RWPE2 (cell line): ENCODE results near the gene F2.

Experiments
- ATAC-seq: fragments of 200-7000 bp; cut with Tn5 transposase; 3 replicates; pipeline ENCODE4 v1.9.1; 2021; ENCODE audit warnings: low read depth
- DNase-seq: peaks from one replicate; pipeline ENCODE4 v3.0.0-alpha.2; 2020; ENCODE audit warnings: low spot score
- H3K27ac ChIP-seq: fragments of 450-650 bp; 2 replicates; pipeline ENCODE4 v1.5.1; 2017; ENCODE audit warnings: mild to moderate bottlenecking; ENCODE audit not compliant: poor library complexity, severe bottlenecking
- H3K27me3 ChIP-seq: fragments of 250-450 bp; sonication (Bioruptor Pico); 2 replicates; pipeline ENCODE4 v1.5.1; 2021; ENCODE audit warnings: mild to moderate bottlenecking, moderate library complexity; ENCODE audit not compliant: insufficient read depth, poor library complexity, severe bottlenecking
- H3K36me3 ChIP-seq: fragments of 250-450 bp; sonication (Bioruptor Pico); 2 replicates; pipeline ENCODE4 v1.5.1; 2020; ENCODE audit warnings: low read depth, mild to moderate bottlenecking, moderate library complexity
- H3K4me1 ChIP-seq: fragments of 250-450 bp; sonication (Bioruptor Pico); 2 replicates; pipeline ENCODE4 v1.5.1; 2021; ENCODE audit warnings: mild to moderate bottlenecking, moderate library complexity; ENCODE audit not compliant: insufficient read depth, poor library complexity, severe bottlenecking
- H3K4me3 ChIP-seq: fragments of 250-450 bp; sonication (Bioruptor Pico); 2 replicates; pipeline ENCODE4 v1.5.1; 2021; ENCODE audit warnings: mild to moderate bottlenecking, moderate library complexity; ENCODE audit not compliant: severe bottlenecking
- H3K9me3 ChIP-seq: fragments of 250-450 bp; sonication (Bioruptor Pico); 2 replicates; pipeline ENCODE4 v1.5.1; 2021; ENCODE audit warnings: mild to moderate bottlenecking, moderate library complexity; ENCODE audit not compliant: severe bottlenecking
- TF ChIP-seq, protein P1 (sequence below): fragments of 450-650 bp; IDR thresholded peaks from one replicate; pipeline ENCODE4 v1.5.1; 2017; ENCODE audit warnings: mild to moderate bottlenecking, moderate library complexity; ENCODE audit not compliant: poor library complexity, severe bottlenecking

Gene F2

GRCh38 chr11:46721286-46721685 is 2.3 kb downstream of the F2 start:
- Histone ChIP-seq H3K4me1 (peaks cover 7% of the 10 kb centered on the region), H3K27me3 (no peaks in the 10 kb centered on the region), H3K36me3 (no peaks in the 10 kb centered on the region), H3K27ac (no peak overlapping the region), H3K9me3 (no peaks in the 10 kb centered on the region), H3K4me3 (no peak overlapping the region)
- no peak for DNase-seq
- TF ChIP-seq, protein P1, sequence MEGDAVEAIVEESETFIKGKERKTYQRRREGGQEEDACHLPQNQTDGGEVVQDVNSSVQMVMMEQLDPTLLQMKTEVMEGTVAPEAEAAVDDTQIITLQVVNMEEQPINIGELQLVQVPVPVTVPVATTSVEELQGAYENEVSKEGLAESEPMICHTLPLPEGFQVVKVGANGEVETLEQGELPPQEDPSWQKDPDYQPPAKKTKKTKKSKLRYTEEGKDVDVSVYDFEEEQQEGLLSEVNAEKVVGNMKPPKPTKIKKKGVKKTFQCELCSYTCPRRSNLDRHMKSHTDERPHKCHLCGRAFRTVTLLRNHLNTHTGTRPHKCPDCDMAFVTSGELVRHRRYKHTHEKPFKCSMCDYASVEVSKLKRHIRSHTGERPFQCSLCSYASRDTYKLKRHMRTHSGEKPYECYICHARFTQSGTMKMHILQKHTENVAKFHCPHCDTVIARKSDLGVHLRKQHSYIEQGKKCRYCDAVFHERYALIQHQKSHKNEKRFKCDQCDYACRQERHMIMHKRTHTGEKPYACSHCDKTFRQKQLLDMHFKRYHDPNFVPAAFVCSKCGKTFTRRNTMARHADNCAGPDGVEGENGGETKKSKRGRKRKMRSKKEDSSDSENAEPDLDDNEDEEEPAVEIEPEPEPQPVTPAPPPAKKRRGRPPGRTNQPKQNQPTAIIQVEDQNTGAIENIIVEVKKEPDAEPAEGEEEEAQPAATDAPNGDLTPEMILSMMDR, result no peak
- no peak for ATAC-seq

DNA sequence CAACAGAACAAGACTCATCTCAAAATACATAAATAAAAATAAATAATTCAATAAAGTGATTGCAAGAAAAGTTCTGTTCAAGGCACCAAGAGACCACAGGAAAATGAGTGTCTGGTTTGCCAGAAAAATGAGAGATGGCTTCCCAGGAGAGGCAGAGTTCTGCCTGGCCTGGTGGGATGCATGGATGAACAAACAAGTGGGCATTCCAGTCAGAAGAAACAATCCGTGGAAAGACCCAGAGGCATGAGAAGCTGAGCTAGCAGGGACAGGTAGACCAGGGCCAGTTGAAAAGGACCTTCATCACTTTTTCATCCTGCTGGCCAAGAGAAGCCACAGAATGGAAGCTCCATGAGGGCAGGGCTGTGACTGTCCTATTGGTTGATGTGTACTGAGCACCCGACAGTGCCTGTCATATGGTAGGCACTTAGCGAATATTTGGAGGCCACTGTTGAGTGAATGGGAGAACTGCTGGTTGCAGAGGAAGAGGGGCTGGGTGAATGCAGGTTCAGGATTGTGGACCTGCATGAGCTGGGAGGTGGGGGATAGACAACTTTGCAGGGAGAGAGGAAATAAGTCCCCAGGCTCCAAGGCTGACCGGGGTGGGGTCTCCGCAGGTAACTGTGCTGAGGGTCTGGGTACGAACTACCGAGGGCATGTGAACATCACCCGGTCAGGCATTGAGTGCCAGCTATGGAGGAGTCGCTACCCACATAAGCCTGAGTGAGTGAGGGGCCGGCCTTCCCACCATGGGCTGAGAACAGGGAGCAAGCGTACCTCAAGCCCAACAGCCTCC is 3.7 kb downstream of the F2 start:
- TF ChIP-seq, protein P1, result no peak
- no peaks in the 10 kb centered on the region for H3K9me3 ChIP-seq
- DNase-seq (no peak), ATAC-seq (no peak)
- no peak overlapping the region for H3K4me3 ChIP-seq
- peaks cover 5% of the 10 kb centered on the region for H3K4me1 ChIP-seq
- H3K36me3 ChIP-seq, result no peaks in the 10 kb centered on the region
- H3K27ac ChIP-seq, result no peak overlapping the region
- H3K27me3 ChIP-seq, result no peaks in the 10 kb centered on the region

GRCh38 chr11:46723359-46723680 is 4.3 kb downstream of the F2 start:
- Histone ChIP-seq H3K4me1 (no peaks in the 10 kb centered on the region), H3K27ac (no peak overlapping the region), H3K36me3 (no peaks in the 10 kb centered on the region), H3K9me3 (no peaks in the 10 kb centered on the region), H3K27me3 (no peaks in the 10 kb centered on the region), H3K4me3 (no peak overlapping the region)
- DNase-seq (no peak), ATAC-seq (no peak)
- TF ChIP-seq, protein P1, result no peak

GRCh38 chr11:46724088-46724487 is 5.1 kb downstream of the F2 start:
- no peaks in the 10 kb centered on the region for H3K36me3 ChIP-seq
- no peak overlapping the region for H3K27ac ChIP-seq
- H3K27me3 ChIP-seq, result no peaks in the 10 kb centered on the region
- H3K4me1 ChIP-seq, result no peaks in the 10 kb centered on the region
- ATAC-seq (no peak), DNase-seq (no peak)
- no peak overlapping the region for H3K4me3 ChIP-seq
- TF ChIP-seq, protein P1, result no peak
- no peaks in the 10 kb centered on the region for H3K9me3 ChIP-seq
